Activated CD8-positive, alpha-beta memory T cell treated with anti-CD3 and anti-CD28 coated beads for 1 hour (primary cell): ENCODE data around the gene ZDHHC8.

Source experiments
- DNase-seq, 2 donors: peaks; one replicate each; pipeline ENCODE4 v3.0.0-alpha.2; 2020; ENCODE audit warnings: low read depth in 1 of 2; ENCODE audit errors: extremely low read depth in 1 of 2

The ZDHHC8 gene, protein sequence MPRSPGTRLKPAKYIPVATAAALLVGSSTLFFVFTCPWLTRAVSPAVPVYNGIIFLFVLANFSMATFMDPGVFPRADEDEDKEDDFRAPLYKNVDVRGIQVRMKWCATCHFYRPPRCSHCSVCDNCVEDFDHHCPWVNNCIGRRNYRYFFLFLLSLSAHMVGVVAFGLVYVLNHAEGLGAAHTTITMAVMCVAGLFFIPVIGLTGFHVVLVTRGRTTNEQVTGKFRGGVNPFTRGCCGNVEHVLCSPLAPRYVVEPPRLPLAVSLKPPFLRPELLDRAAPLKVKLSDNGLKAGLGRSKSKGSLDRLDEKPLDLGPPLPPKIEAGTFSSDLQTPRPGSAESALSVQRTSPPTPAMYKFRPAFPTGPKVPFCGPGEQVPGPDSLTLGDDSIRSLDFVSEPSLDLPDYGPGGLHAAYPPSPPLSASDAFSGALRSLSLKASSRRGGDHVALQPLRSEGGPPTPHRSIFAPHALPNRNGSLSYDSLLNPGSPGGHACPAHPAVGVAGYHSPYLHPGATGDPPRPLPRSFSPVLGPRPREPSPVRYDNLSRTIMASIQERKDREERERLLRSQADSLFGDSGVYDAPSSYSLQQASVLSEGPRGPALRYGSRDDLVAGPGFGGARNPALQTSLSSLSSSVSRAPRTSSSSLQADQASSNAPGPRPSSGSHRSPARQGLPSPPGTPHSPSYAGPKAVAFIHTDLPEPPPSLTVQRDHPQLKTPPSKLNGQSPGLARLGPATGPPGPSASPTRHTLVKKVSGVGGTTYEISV

DNA sequence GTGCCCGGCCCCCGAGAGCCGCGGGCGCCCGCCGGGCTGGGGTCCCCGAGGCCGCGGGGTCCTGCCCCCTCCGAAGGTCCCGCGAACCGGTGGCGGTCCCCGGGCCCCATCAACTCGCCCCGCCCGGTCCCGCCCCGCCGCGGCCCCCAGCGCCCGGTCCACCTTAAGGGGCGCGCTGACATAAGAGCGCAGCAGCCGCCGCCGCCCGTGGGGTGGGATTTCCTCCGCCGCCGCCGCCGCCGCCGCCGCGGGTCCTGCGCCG is at the start of gene ZDHHC8:
Gene ZDHHC8 (plus strand): TSS at position 208 of the 262 bp plus-strand sequence. CDS start 144 bp downstream, outside the sequence.
- peak in 1 of 2 donors; percentile 42 for DNase-seq

DNA sequence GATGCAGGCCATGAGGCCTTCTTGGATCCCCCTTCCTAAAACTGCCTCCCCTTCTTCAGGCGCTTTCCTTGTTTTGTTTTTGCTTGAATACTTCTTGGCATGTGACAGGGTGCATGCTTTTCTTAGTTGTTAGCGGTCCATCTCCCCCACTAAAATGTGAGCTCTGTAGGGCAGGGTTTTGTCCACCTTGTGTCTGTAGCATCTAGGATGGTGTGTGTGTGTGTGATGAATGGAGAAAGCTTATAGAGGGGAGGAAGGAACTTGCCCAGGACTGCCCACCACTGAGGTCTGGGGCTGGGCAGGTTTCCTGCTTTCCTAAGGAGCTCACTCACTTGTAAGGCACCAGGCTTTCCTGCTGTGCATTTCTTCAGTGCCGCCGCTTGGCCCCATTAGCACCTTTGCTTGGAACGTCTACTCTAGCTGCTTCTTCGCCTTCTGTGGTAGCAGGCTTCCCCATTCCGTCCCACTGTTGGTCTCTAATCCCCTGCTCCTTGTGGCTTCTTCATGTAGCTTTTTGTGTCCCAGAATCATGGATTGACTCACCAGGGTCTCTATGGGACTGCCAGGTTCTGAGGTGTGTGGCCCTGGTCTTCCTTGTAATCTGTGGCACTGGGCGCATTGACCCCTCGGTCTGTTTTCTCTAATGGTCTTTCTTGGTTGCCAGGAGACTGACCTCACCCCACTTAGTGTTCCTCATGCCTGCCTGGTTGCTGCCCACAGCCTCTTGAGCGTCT is 48.3 kb upstream of the ZDHHC8 start:
- no peak for DNase-seq

DNA sequence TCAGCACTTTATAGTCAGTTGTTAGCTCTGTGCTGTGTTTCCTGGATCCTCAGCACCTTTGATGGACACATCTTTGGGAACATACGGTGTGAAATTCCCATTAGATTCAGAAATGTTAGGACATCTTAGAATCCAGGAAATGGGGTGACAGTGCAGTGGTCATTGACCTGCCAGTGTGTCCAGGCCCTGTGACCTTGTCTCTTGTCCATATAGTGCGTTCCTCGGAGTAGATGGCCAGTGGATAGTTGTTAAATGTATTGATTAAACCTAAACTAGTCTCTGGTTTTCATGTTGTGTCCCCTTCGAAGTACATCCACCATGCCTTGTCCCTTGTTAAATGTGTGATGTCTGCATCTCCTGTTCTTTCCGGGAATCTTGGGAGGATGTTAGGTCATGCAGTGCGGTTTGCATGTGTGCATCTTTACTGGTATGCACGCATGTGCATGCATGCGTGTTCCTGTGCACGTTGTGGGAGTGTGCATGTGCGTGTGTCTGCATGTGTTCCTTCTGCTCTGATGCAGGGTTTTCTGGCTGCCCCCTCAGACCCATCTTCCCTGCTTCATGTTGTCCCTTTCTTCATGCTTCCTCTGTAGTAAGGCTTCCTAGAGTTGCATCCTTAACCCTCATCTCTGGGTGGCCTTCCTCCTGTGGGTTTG is 47.6 kb upstream of the ZDHHC8 start:
- no peak for DNase-seq

DNA sequence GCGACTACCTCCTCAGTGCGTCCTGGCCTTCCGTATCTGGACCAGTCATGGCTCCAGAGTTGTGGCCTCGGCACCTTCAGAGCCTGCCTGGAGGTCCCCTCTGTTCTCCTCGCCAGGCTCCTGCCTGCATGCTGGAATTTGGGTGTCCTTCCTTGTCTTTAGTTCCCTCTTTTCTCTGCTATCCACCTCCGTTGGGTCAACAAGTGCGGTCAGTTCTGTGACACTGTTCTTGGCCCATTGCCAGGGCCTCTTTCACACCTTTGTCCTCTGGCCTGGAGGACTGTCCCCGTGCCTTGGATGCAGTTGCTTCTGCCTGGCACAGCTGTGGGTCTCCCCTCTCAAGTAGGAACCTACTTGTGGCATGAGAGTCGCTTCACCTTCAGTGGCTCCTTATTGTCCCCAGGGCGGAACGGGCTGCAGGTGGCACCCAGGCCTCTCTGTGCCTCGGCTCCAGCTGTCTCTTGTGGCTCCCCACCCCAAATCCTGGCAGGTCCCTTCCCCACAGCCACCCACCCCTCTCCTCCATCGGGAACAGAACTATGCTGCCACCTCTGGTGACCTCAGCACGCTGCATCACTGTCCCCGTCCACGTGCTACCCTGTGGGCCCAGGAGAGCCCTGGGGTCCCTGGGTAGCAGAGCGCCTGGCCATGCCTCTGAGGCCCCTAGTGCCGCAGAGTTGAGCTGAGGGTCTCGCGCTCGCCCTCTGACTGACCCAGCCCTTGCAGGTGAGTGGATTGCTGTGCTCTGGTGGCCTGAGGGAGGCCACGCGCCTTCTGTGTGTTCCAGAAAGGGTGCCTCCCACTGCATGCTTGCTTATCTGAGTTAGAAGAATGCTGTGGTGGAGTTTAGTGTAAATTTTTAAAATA is 46.8 kb upstream of the ZDHHC8 start:
- DNase-seq: no peak

DNA sequence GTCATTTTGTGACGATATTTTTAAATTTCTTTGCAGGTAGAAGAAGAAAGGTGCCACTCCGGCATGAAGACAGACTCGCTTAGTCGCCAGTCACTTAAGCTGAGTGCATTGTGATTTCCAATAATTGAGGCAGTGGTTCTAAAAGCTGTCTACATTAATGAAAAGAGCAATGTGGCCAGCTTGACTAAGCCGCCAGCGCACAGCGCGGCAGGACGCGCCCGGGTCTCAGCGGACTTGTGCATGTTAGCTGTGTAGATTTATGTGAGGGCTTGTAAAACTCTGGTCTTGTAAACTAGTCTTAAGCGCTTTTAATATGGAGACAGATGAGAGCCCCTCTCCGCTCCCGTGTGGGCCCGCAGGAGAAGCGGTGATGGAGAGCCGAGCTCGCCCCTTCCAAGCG is 46.0 kb upstream of the ZDHHC8 start:
- DNase-seq: no peak

DNA sequence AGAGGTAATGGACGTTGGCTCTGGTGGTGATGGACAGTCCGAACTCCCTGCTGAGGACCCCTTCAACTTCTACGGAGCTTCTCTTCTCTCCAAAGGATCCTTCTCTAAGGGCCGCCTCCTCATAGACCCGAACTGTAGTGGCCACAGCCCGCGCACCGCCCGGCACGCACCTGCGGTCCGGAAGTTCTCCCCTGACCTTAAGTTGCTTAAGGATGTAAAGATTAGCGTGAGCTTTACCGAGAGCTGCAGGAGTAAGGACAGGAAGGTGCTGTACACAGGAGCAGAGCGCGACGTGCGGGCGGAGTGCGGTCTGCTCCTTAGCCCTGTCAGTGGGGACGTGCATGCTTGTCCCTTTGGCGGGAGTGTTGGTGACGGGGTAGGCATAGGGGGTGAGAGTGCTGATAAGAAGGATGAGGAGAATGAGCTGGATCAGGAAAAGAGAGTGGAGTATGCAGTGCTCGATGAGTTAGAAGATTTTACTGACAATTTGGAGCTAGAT is 45.5 kb upstream of the ZDHHC8 start:
- DNase-seq: no peak

DNA sequence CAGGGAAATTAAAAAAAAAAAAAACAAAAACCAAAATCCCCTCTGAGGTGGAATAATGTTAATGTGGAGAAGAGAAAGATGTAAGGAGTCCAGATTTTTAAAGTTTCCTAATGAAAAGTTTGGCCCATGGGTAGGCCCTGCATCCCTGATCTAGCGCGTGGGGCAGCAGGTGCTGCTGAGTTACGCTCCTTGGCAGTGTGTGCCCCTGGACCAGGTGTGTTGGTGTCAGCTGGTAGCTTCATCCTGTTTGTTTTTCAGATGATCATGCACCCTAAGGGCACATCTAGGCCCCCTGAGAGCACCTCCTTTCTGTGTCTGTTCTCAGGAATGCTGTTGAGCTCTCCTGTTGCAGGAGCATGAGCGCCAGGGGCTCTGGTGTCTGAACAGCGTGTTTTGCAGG is 44.8 kb upstream of the ZDHHC8 start:
- DNase-seq: no peak

DNA sequence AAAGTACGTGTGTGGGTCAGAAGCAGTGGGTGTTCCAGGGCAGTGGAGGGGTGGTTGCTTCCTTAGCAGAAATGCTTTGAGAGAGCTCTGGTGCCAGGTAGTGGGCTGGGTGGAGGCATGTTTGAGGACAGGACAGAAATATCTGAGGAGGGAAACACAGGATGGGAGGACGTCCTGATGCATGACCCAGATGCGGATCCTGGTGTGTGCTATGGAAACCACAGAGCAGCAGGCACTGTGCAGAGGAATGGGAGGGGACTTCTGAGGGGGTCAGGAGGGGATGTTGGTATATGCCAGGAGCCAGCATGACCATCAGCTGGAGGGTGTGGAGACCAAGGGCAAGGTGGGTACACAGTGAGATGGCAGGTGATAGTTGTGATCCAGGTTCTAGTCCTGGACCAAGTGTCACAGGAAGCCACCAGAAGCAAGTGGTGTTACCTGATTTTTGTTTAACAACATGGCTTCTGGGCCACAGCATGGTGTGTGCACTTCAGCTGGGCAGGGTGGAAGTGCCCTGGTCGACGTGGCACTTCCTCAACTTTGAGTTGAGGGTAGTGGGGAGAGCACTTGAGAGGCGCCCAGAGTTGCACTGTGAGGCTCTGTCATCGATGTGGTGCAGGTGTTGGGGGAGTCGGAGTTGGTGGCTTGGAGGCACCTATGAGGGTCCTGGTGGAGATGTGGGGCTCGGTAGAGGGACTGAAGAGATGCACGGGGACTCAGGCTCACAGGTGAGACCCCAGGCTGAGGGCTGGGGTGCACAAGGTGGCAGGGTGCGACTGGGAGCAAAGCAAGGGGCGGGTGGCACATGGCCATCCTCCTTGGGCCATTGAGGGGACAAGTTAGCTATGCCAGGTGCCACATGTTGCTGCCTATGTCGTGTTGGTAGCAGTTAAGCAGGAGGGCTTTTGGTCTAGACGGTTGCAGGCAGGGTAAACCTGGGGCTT is 44.0 kb upstream of the ZDHHC8 start:
- no peak for DNase-seq

DNA sequence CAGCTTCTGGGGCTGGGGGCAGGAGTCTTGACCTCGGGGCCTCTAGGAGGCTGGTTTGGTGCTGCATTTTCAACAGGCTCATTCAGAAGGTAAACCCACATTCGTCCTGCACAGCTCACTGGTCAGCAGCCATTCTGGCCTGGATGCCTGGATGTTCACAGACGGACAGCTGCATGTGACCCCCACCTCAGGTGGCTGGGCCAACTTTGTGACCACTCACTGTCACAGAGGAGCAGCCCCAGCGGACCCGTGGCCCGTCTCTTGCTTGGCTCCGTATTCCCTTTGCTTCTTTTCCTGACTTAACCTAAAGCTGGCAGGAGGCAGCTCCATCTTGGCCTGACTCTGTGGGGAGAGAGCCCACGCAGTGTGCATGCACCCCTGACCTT is 43.3 kb upstream of the ZDHHC8 start:
- no peak for DNase-seq

DNA sequence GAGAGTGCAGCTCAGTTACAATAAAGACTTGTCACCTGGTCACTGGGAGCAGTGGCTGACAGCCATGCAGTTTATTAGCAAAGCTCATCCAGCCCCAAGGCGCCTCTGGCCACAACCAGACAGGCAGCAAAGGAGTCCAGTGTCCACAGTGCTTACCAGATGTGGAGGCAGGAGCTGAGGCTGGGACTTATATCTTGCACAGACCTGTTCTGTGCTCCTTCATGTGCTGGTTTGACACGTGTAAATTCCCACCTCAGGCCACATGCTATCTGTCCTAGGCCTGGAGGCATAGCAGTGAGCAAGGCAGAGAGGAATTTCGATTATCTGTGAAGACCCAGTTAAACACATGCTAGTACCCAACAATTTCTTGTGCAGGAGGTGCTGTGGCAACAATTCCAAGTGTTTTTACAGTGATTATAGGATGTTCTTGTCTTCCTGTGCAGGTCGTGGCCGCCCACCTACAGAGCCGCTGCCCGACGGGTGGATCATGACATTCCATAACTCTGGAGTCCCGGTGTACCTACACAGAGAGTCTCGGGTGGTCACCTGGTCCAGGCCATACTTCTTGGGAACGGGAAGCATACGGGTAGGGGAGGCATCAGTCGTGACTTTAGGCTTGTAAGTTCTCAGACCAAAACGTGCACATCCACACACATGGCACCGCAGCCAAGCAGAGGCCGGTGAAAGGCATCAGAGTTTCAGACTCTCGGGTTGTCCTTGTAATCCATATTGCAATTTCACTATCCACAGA is 42.2 kb upstream of the ZDHHC8 start:
- no peak for DNase-seq

DNA sequence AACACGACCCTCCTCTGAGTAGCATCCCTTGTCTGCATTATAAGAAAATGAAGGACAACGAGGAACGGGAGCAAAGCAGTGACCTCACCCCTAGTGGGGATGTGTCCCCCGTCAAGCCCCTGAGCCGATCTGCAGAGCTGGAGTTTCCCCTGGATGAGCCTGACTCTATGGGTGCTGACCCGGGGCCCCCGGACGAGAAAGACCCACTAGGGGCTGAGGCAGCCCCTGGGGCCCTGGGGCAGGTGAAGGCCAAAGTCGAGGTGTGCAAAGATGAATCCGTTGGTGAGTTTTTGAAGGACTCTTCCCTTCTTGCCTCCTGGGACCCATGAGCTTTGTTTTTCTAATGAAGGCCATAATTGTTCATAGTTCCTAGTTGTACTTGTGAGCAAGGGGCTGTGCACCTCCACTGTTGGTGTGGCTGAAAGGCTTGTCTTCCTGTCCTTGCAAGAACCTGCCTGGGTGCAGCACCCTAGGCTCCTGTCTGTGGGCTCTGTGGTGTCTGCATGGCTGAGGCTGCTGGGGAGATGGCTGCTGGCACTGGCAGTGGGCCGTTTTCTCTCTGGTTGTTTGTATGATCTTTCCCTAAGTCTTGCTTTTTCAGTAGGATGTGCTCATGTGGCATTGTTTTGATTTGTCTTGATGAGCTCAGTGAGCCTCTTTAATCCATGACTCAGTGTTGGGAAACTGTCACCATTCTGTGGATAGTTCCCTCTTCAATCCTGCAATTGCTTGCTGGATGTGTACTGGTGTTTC is 41.5 kb upstream of the ZDHHC8 start:
- DNase-seq: no peak

DNA sequence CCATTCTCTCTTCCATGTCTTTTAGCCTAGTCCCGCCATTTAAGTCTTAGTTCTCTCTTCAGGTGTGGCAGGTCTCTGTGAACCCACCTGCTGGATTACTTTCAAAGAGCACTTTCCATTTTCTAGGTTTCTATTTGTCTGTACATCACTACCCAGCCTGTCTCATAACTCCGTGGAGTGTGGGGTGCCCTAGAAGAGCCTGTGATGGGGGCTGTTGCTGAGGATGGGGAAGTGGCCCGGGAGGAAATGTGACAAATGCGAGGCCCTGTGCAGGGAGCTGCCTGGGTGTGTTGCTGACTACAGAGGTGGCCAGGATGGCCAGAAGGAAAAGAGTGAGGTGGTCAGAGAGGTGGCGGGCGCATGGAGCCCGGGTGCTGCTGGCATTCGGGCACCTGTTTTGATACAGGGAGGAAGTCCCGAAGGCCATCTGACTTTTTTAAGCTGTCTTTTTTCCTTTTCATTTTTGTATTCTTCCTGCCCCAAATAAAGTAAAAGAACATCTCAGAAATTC is 40.8 kb upstream of the ZDHHC8 start:
- no peak for DNase-seq

DNA sequence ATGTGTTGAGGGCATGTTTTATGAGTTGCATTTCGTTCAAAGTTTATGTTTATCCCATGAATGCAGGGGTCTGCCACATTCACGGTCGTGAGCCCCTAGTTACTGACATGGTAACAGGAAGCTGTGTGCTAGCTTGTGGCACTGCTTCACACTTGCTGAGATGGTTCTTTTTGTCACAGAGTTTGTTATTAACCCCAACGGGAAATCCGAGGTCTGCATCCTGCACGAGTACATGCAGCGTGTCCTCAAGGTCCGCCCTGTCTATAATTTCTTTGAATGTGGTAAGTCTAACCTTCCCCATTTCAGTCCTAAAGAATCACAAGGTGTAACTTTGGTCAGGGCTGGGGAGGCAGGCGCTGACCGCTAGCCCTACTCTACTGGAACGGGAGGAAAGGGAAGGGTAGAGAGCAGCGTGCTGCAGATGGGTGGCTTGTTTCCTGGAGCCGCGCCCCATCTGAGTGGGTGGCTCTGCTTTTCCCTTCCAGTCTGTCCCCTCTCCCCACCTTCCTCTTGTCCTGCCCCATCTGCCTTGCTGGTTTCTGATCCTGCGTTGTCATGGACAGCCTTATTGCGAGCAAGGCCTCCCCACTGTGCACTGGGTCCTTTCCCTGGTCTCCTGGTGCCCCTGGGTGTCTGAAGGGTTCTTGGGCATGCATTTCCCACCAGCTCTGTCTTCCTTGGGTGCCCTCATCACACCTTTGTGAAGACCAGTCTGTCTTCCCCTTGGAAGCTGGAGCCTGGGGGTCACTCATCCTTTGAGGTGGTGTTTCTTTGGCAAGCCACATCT is 39.7 kb upstream of the ZDHHC8 start:
- no peak for DNase-seq

DNA sequence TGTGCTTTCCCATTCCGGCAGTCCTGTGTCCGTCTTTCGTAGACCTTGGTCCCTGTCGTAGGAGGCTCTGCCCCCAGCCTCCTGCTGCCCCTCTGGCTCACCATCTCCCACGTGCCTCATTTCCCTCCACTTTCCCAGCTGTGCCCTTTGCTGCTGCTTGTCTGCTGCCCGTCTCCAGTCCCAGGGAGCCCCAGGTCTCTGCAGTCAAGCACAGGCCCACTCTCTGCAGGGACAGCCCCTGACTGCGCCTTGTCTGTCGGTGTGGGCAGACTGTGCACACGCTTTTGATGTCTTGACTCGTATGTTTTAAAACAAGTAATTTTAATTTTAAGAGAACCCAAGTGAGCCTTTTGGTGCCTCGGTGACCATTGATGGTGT is 39.1 kb upstream of the ZDHHC8 start:
- DNase-seq: no peak

DNA sequence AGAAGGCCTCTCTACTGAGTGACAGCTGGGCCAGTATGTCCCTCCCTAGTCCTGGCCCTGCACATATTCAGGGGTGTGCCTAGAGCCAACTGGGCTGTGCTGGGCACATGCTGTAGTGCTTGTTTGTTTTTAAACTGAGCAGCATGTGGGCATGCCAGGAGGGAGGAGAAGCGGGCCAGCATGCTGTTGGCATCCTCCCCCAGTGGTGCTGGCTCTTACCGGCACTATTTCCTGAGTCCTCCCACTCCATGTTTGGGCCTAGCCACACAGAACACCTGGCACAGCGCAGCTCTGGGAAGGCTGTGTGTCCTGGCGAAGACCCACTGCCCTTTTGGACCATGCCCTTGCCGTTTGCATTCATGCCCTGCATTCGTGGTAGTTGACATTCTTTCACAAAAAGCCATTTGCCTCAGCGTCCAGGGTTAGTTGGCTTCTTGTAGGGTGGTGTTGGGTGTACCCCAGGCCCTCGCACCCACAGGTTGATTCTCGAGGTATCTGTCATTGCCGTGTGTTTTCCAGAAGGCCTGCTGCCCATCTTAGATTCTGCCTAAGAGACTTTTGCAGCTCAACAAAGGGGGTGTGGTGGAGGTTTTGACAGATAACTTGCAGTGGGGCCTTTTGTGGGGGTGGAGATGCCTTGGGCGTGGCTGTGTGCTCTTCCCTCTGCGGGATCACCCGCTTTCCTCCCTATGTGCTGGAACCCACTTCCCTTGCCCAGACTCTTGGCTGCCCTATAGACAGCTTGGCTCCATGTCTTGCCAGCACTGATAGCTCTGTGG is 38.0 kb upstream of the ZDHHC8 start:
- DNase-seq: no peak

DNA sequence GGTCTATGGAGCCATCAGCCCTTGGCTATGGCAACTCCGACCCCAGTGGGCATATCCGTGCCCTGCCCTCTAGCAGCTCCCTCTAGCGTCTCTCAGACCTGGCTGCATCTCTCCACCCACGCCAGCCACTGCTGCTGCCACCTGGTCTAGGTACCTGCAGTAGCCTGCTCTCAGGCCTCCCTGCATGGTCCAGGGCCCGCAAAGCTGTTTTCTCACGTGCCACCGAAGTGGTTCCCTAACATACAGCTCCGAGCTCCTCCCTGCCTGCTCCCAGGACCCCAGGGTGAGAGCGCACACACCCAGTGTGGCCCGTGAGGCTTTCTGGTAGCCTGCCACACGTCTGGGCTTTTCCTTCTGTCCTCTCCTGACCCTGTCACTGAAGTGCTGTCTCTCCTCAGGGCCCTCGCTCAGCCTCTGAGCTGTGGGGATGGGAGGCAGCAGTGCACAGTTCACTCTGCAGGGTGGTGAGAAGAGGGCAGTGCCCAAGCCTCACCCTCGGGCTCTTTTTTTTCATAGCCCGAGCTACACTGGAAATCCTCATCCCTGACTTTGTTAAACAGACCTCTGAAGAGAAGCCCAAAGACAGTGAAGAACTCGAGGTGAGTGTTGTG is 37.3 kb upstream of the ZDHHC8 start:
- no peak for DNase-seq
